Fibroblast of upper back skin (primary cell): ENCODE measurements around the gene UFC1.

Experiments
- DNase-seq: peaks from one replicate; pipeline ENCODE4 v3.0.0-alpha.2; 2013

The UFC1 gene

GRCh38 chr1:161196111-161196510 lies 42.3 kb downstream of the UFC1 start:
- no peak for DNase-seq

- peak; percentile 95 for DNase-seq
These were observed 43.0 kb downstream of the UFC1 start for GRCh38 chr1:161196521-161197451.

- no peak for DNase-seq
These were observed 43.9 kb downstream of the UFC1 start for GRCh38 chr1:161197560-161198193.

- peak; percentile 37 for DNase-seq
These were observed 44.6 kb downstream of the UFC1 start for GRCh38 chr1:161198194-161198896.

- peak; percentile 95 for DNase-seq
These were observed 45.2 kb downstream of the UFC1 start, which contains the start of gene ADAMTS4 for GRCh38 chr1:161198897-161199431. TSS of gene ADAMTS4 (minus strand) at chr1:161199054. CDS start at chr1:161198627, 427 bp downstream.

- DNase-seq, result peak; percentile 24
These were observed 45.8 kb downstream of the UFC1 start for GRCh38 chr1:161199506-161200139.

GRCh38 chr1:161200421-161200991 lies 46.7 kb downstream of the UFC1 start:
- no peak for DNase-seq

- DNase-seq, result peak; percentile 62
These were observed 47.4 kb downstream of the UFC1 start for GRCh38 chr1:161200992-161201835.

- peak; percentile 99 for DNase-seq
These were observed 48.3 kb downstream of the UFC1 start, which contains the start of gene NDUFS2 for GRCh38 chr1:161201836-161202712. TSS of gene NDUFS2 (plus strand) at chr1:161202367. CDS start at chr1:161202386, 19 bp downstream.

GRCh38 chr1:161206411-161207140 lies 52.8 kb downstream of the UFC1 start:
- DNase-seq, result no peak

- no peak for DNase-seq
These were observed 53.4 kb downstream of the UFC1 start for GRCh38 chr1:161207173-161207572.
